HEK293 (cell line): ENCODE results near the gene TMTC1.

ENCODE experiments used
- CTCF ChIA-PET: fragments of 350-600 bp; formaldehyde crosslinking; extraction: SDS; loops from one replicate; lab custom pipeline; 2021; ENCODE audit warnings: antibody characterized with exemption; lab: Yijun Ruan, JAX
- POLR2A ChIA-PET: fragments of 300-600 bp; formaldehyde crosslinking; extraction: SDS; loops from one replicate; lab custom pipeline; 2020; ENCODE audit warnings: antibody characterized with exemption, inconsistent platforms; lab: Yijun Ruan, JAX
- H3K27ac ChIP-seq: fragments of 200-500 bp; sonication (Bioruptor generic); 2 replicates; pipeline ENCODE4 v1.5.1; 2014; ENCODE audit warnings: low read depth, low read length, control low read depth, inconsistent platforms; ENCODE audit errors: extremely low read depth
- H3K36me3 ChIP-seq, 2 experiments: fragments of 200-500 bp in 1 of 2; sonication (Bioruptor generic) in 1 of 2; 1 replicate in 1 of 2; 2 replicates in 1 of 2; pipeline ENCODE4 v1.5.1; 2014 to 2017; ENCODE audit warnings: inconsistent platforms in 2 of 2, low read length in 2 of 2; ENCODE audit not compliant: control insufficient read depth in 2 of 2, insufficient read depth in 1 of 2
- H3K4me1 ChIP-seq: fragments of 200-500 bp; sonication (Bioruptor generic); 2 replicates; pipeline ENCODE4 v1.5.1; 2014; ENCODE audit warnings: mild to moderate bottlenecking, low read length, inconsistent platforms; ENCODE audit not compliant: control insufficient read depth, insufficient read depth
- H3K4me3 ChIP-seq: 2 replicates; pipeline ENCODE4 v1.5.1; 2011; ENCODE audit warnings: low read depth, mild to moderate bottlenecking, control low read depth, low read length, moderate library complexity
- H3K9me3 ChIP-seq: fragments of 200-500 bp; sonication (Bioruptor generic); 2 replicates; pipeline ENCODE4 v1.5.1; 2014; ENCODE audit warnings: low read depth, low read length, inconsistent platforms; ENCODE audit not compliant: control insufficient read depth, insufficient read depth
- BCL11B ChIP-seq: fragments of 450-650 bp; formaldehyde crosslinking; IDR thresholded peaks from 2 replicates; pipeline ENCODE4 v1.5.1; 2016; ENCODE audit warnings: low read depth, missing biosample characterization, missing genetic modification characterization
- GLI2 ChIP-seq: fragments of 450-650 bp; formaldehyde crosslinking; IDR thresholded peaks from 2 replicates; pipeline ENCODE4; 2017; ENCODE audit warnings: missing biosample characterization, missing genetic modification characterization, low read depth, borderline replicate concordance
- HOXC10 ChIP-seq: sonication (generic); formaldehyde crosslinking; IDR thresholded peaks from 2 replicates; pipeline ENCODE4 v1.8.1; 2023; ENCODE audit warnings: mild to moderate bottlenecking, missing genetic modification reagents
- MZF1 ChIP-seq: fragments of 450-650 bp; formaldehyde crosslinking; IDR thresholded peaks from 2 replicates; pipeline ENCODE4 v1.5.1; 2017; ENCODE audit warnings: missing biosample characterization, missing genetic modification characterization, borderline replicate concordance
- SP7 ChIP-seq: fragments of 450-650 bp; formaldehyde crosslinking; IDR thresholded peaks from 2 replicates; pipeline ENCODE4 v1.5.1; 2016; ENCODE audit warnings: missing biosample characterization, missing genetic modification characterization
- ZBTB17 ChIP-seq: fragments of 450-650 bp; formaldehyde crosslinking; IDR thresholded peaks from 2 replicates; pipeline ENCODE4 v1.5.1; 2016; ENCODE audit warnings: missing biosample characterization, missing genetic modification characterization
- ZNF16 ChIP-seq: fragments of 450-650 bp; formaldehyde crosslinking; IDR thresholded peaks from 2 replicates; pipeline ENCODE4 v1.5.1; 2016; ENCODE audit warnings: low read depth, missing biosample characterization, missing genetic modification characterization
- ZNF169 ChIP-seq: fragments of 450-650 bp; formaldehyde crosslinking; IDR thresholded peaks from 2 replicates; pipeline ENCODE4 v1.5.1; 2016; ENCODE audit warnings: missing biosample characterization, missing genetic modification characterization
- ZNF221 ChIP-seq: fragments of 450-650 bp; formaldehyde crosslinking; IDR thresholded peaks from 2 replicates; pipeline ENCODE4 v1.5.1; 2017; ENCODE audit warnings: missing biosample characterization, missing genetic modification characterization, borderline replicate concordance
- ZNF239 ChIP-seq: fragments of 450-650 bp; formaldehyde crosslinking; IDR thresholded peaks from 2 replicates; pipeline ENCODE4 v1.5.1; 2016; ENCODE audit warnings: missing biosample characterization, missing genetic modification characterization
- ZNF266 ChIP-seq: fragments of 450-650 bp; formaldehyde crosslinking; IDR thresholded peaks from 2 replicates; pipeline ENCODE4 v1.5.1; 2016; ENCODE audit warnings: missing biosample characterization, missing genetic modification characterization, low read depth
- ZNF292 ChIP-seq: fragments of 450-650 bp; formaldehyde crosslinking; IDR thresholded peaks from 2 replicates; pipeline ENCODE4 v1.5.1; 2016; ENCODE audit warnings: low read depth, missing biosample characterization, missing genetic modification characterization, borderline replicate concordance
- ZNF302 ChIP-seq: fragments of 450-650 bp; formaldehyde crosslinking; IDR thresholded peaks from 2 replicates; pipeline ENCODE4 v1.5.1; 2016; ENCODE audit warnings: missing biosample characterization, missing genetic modification characterization, low read depth
- ZNF514 ChIP-seq: fragments of 450-650 bp; formaldehyde crosslinking; IDR thresholded peaks from 2 replicates; pipeline ENCODE4 v1.5.1; 2016; ENCODE audit warnings: missing biosample characterization, missing genetic modification characterization
- ZNF558 ChIP-seq: fragments of 450-650 bp; formaldehyde crosslinking; IDR thresholded peaks from 2 replicates; pipeline ENCODE4 v1.5.1; 2016; ENCODE audit warnings: missing biosample characterization, missing genetic modification characterization
- ZNF664 ChIP-seq: fragments of 450-650 bp; formaldehyde crosslinking; IDR thresholded peaks from 2 replicates; pipeline ENCODE4 v1.5.1; 2016; ENCODE audit warnings: missing biosample characterization, missing genetic modification characterization
- ZNF677 ChIP-seq: fragments of 450-650 bp; IDR thresholded peaks from 2 replicates; pipeline ENCODE4 v1.5.0; 2018; ENCODE audit warnings: missing biosample characterization, mild to moderate bottlenecking, missing genetic modification characterization, moderate library complexity
- ZNF768 ChIP-seq: fragments of 450-650 bp; formaldehyde crosslinking; IDR thresholded peaks from 2 replicates; pipeline ENCODE4 v1.5.1; 2018; ENCODE audit warnings: missing biosample characterization, mild to moderate bottlenecking, missing genetic modification characterization
- ZNF791 ChIP-seq: fragments of 450-650 bp; formaldehyde crosslinking; IDR thresholded peaks from 2 replicates; pipeline ENCODE4 v1.5.1; 2016; ENCODE audit warnings: missing biosample characterization, missing genetic modification characterization
- ZNF792 ChIP-seq: fragments of 450-650 bp; formaldehyde crosslinking; IDR thresholded peaks from 2 replicates; pipeline ENCODE4 v1.5.1; 2016; ENCODE audit warnings: missing biosample characterization, missing genetic modification characterization
- ZSCAN23 ChIP-seq: fragments of 450-650 bp; formaldehyde crosslinking; IDR thresholded peaks from 2 replicates; pipeline ENCODE4 v1.5.1; 2016; ENCODE audit warnings: missing biosample characterization, missing genetic modification characterization
- TF ChIP-seq, protein P1 (sequence below): IDR thresholded peaks from 2 replicates; pipeline ENCODE4 v1.6.1; 2011; ENCODE audit warnings: mild to moderate bottlenecking, low read depth, low read length, borderline replicate concordance
- TF ChIP-seq, protein P2 (sequence below): fragments of 450-650 bp; formaldehyde crosslinking; IDR thresholded peaks from 2 replicates; pipeline ENCODE4 v1.5.1; 2016; ENCODE audit warnings: missing biosample characterization, missing genetic modification characterization
- TF ChIP-seq, protein P3 (sequence below): fragments of 450-650 bp; formaldehyde crosslinking; IDR thresholded peaks from 2 replicates; pipeline ENCODE4 v1.5.1; 2016; ENCODE audit warnings: missing biosample characterization, missing genetic modification characterization
- TF ChIP-seq, protein P4 (sequence below): fragments of 450-650 bp; formaldehyde crosslinking; IDR thresholded peaks from 2 replicates; pipeline ENCODE4 v1.5.1; 2016; ENCODE audit warnings: missing biosample characterization, missing genetic modification characterization, borderline replicate concordance
- TF ChIP-seq, protein P5 (sequence below): fragments of 450-650 bp; formaldehyde crosslinking; IDR thresholded peaks from 2 replicates; pipeline ENCODE4; 2016; ENCODE audit warnings: missing biosample characterization, missing genetic modification characterization

Gene TMTC1

DNA sequence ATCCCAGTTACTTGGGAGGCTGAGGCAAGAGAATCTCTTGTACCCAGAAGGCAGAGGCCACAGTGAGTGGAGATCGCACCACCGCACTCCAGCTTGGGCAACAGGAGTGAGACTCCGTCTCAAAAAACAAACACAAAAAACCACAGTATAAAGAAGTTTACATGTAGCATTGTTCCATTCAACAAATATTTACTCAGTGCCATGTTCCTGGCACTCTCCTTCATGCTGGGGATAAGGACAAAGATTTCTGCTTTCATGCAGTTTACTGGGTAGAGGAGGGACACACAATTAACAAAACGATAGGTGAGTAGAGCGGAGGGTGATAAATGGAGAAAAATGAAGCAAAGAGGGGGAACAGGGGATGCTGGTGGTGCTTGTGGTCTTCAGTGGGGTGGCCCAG, 218.0 kb downstream of the TMTC1 start:
- no peaks in the 10 kb centered on the region for H3K9me3 ChIP-seq
- CTCF ChIA-PET, result interaction anchor here (0.6 kb wide), 1 partner anchor 477 kb away, joined by 4 read pairs; no protein-coding TSS in a partner anchor
- TF ChIP-seq ZNF664 (tag by site-specific recombination), result no peak
- no peak for TF ChIP-seq ZNF292 (tag by site-specific recombination)
- H3K27ac ChIP-seq, result no peak overlapping the region
- H3K36me3 ChIP-seq, result no peaks in the 10 kb centered on the region; a peak in 1 of 3 replicates
- H3K4me1 ChIP-seq, result peaks cover 11% of the 10 kb centered on the region
- POLR2A ChIA-PET, result no interaction called here
- no peak overlapping the region for H3K4me3 ChIP-seq

DNA sequence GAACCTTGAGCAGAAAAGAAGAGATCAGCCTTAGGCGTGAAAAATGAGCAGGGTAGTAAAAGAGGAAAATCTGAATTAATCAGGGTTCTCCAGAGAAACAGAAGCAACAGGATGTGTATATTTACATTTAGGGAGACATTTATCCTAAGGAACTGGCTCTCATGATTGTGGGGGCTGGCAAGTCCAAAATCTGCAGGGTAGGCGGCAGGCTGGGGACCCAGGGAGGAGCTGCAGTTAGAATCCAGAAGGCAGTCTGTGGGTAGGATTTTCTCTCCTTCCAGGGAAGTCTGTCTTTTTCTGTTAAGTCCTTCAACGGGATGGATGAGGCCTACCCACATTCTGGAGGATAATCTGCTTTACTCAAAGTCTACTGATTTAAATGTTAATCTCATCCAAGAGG, 218.8 kb downstream of the TMTC1 start:
- POLR2A ChIA-PET, result no interaction called here
- Histone ChIP-seq H3K4me1 (peaks cover 11% of the 10 kb centered on the region), H3K27ac (no peak overlapping the region), H3K9me3 (no peaks in the 10 kb centered on the region), H3K36me3 (no peaks in the 10 kb centered on the region), H3K4me3 (no peak overlapping the region)
- TF ChIP-seq MZF1 (no peak), ZNF266 (tag by site-specific recombination) (no peak), SP7 (tag by site-specific recombination) (no peak), HOXC10 (CRISPR knock-in tag) (no peak), ZNF16 (tag by site-specific recombination) (no peak), ZNF768 (tag by site-specific recombination) (no peak), ZNF791 (no peak), ZNF221 (tag by site-specific recombination) (no peak), ZNF169 (tag by site-specific recombination) (no peak)
- TF ChIP-seq, protein P1, sequence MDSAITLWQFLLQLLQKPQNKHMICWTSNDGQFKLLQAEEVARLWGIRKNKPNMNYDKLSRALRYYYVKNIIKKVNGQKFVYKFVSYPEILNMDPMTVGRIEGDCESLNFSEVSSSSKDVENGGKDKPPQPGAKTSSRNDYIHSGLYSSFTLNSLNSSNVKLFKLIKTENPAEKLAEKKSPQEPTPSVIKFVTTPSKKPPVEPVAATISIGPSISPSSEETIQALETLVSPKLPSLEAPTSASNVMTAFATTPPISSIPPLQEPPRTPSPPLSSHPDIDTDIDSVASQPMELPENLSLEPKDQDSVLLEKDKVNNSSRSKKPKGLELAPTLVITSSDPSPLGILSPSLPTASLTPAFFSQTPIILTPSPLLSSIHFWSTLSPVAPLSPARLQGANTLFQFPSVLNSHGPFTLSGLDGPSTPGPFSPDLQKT, result no peak
- TF ChIP-seq, protein P2, sequence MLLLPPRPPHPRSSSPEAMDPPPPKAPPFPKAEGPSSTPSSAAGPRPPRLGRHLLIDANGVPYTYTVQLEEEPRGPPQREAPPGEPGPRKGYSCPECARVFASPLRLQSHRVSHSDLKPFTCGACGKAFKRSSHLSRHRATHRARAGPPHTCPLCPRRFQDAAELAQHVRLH (tag by site-specific recombination), result no peak
- TF ChIP-seq, protein P3, sequence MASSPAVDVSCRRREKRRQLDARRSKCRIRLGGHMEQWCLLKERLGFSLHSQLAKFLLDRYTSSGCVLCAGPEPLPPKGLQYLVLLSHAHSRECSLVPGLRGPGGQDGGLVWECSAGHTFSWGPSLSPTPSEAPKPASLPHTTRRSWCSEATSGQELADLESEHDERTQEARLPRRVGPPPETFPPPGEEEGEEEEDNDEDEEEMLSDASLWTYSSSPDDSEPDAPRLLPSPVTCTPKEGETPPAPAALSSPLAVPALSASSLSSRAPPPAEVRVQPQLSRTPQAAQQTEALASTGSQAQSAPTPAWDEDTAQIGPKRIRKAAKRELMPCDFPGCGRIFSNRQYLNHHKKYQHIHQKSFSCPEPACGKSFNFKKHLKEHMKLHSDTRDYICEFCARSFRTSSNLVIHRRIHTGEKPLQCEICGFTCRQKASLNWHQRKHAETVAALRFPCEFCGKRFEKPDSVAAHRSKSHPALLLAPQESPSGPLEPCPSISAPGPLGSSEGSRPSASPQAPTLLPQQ (tag by site-specific recombination), result no peak
- CTCF ChIA-PET, result interaction anchor here (0.6 kb wide), 1 partner anchor 141 kb away, joined by 3 read pairs; no protein-coding TSS in a partner anchor

DNA sequence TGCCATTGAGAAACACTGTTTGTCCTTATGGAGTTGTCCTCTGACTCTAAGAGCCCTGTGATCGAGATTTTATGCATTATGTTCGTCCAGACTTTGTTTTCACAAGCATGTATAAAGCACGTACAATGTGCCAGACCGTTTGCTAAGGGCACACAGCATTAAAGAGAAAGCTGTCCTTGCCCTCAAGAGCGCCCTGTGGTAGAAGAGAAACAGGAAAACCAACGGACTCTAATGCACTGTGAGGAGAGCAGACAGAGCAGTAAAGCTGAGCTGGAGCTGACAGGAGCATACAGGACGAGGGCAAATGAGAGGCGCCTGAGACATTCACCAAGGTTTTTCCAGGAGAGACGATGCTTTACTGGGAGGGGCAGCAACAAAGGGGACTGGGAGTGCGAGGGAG, 220.1 kb downstream of the TMTC1 start:
- no peak overlapping the region for H3K27ac ChIP-seq
- CTCF ChIA-PET, result no interaction called here
- TF ChIP-seq ZNF677, result no peak
- no peak for TF ChIP-seq ZNF302 (tag by site-specific recombination)
- TF ChIP-seq ZNF558 (tag by site-specific recombination), result no peak
- TF ChIP-seq, protein P4, sequence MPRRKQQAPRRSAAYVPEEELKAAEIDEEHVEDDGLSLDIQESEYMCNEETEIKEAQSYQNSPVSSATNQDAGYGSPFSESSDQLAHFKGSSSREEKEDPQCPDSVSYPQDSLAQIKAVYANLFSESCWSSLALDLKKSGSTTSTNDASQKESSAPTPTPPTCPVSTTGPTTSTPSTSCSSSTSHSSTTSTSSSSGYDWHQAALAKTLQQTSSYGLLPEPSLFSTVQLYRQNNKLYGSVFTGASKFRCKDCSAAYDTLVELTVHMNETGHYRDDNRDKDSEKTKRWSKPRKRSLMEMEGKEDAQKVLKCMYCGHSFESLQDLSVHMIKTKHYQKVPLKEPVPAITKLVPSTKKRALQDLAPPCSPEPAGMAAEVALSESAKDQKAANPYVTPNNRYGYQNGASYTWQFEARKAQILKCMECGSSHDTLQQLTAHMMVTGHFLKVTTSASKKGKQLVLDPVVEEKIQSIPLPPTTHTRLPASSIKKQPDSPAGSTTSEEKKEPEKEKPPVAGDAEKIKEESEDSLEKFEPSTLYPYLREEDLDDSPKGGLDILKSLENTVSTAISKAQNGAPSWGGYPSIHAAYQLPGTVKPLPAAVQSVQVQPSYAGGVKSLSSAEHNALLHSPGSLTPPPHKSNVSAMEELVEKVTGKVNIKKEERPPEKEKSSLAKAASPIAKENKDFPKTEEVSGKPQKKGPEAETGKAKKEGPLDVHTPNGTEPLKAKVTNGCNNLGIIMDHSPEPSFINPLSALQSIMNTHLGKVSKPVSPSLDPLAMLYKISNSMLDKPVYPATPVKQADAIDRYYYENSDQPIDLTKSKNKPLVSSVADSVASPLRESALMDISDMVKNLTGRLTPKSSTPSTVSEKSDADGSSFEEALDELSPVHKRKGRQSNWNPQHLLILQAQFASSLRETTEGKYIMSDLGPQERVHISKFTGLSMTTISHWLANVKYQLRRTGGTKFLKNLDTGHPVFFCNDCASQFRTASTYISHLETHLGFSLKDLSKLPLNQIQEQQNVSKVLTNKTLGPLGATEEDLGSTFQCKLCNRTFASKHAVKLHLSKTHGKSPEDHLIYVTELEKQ (tag by site-specific recombination), result no peak
- TF ChIP-seq BCL11B (tag by site-specific recombination), result no peak
- no peak for TF ChIP-seq ZNF514
- no peak for TF ChIP-seq GLI2 (tag by site-specific recombination)
- TF ChIP-seq ZSCAN23 (tag by site-specific recombination), result no peak
- no peak for TF ChIP-seq ZNF239 (tag by site-specific recombination)
- TF ChIP-seq ZNF792 (tag by site-specific recombination), result no peak
- TF ChIP-seq, protein P5, sequence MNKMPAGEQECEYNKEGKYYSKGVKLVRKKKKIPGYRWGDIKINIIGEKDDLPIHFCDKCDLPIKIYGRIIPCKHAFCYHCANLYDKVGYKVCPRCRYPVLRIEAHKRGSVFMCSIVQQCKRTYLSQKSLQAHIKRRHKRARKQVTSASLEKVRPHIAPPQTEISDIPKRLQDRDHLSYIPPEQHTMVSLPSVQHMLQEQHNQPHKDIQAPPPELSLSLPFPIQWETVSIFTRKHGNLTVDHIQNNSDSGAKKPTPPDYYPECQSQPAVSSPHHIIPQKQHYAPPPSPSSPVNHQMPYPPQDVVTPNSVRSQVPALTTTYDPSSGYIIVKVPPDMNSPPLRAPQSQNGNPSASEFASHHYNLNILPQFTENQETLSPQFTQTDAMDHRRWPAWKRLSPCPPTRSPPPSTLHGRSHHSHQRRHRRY (tag by site-specific recombination), result no peak
- no peak for TF ChIP-seq ZNF221 (tag by site-specific recombination)
- TF ChIP-seq ZBTB17 (tag by site-specific recombination), result no peak
- TF ChIP-seq ZNF266 (tag by site-specific recombination), result no peak

More for the DNA sequence above, 220.1 kb downstream of the TMTC1 start:
- Histone ChIP-seq H3K9me3 (no peaks in the 10 kb centered on the region), H3K4me1 (peaks cover 11% of the 10 kb centered on the region), H3K36me3 (no peaks in the 10 kb centered on the region), H3K4me3 (no peak overlapping the region)
- POLR2A ChIA-PET, result no interaction called here
